OCI-M2 (cell line): ENCODE measurements around the gene SRL.
"Not testable (repeated sequence)": the region's sequence is repeated elsewhere in the genome, so short reads cannot be mapped to it uniquely, and the experiment has no call there.

Experiments
- DNase-seq: peaks from one replicate; lab custom pipeline; 2025; ENCODE audit not compliant: unreplicated experiment; lab: John Stamatoyannopoulos, UW

SRL gene

DNA sequence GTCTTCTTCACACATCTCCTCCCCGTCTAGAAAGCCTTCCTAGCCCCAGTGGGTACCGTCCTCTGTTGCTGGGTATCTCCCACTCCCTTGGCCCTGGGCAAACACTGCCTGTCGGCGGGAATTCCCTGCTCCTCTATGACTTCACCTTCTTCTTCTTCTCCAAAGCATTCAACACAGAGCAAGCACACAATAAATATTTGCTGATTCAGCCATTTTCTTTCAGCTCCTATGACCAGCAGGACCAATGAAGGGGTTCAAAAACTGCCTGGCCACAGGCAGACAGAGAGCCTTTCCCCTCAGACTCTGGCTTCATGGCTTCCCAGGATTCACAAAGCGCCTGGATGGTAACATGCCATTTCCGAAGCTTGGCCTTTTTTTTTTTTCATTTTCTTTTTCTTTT is 72.5 kb downstream of the SRL start:
- no peak for DNase-seq

GRCh38 chr16:4166821-4167220 is 75.1 kb downstream of the SRL start:
- DNase-seq = no peak

DNA sequence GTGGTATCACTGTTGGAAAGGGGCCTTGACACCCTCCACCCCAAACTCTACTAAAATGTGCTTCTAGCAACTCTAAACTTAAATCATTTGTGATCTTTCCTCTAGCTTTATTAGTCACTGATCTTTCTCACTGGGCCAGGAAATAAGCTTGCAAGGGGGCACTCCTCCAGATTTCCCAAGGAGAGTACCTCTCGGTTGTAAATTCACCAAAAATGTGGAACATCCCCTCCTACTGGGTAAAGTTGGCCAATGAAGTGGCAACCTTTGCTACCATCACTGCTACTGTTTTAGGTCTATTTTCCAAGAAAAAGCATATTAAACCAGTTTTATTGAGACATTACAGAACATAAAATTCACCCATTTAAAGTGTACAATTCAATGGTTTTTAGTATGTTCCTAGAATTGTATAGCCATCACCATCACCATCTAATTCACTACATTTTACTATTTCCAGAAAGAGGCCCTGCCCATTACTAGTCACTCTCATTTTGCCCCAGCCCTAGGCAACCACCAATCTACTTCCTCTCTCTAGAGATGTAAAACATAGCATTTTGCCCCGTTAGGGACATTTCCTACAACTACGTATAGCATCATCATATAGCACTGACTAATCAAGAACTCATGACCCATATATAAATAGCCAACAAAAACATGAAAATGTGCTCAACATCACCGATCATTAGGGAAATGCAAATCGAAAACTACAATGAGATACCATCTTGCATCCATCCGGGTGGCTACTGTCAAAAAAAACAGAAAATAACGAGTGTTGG is 81.0 kb downstream of the SRL start:
- DNase-seq = no peak

DNA sequence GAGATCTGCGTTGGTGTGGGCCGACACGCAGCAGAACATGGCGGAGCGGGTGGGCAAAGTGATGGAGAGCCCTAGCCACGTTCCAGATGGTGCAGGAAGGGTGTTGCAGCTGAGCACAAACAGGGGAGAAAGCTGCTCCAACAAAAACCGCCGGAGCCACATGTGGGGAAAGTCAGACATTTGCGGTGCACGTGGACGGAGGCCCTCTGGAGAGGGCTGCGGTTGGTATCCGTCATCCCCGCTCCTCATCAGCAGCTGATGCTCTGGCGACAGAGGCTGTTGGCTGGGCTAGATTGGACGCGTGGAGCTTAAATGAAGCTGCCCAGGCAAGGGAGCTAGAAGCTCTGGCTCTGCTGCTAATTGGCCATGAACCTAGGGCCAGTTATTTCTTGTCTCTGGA is 82.2 kb downstream of the SRL start:
- no peak for DNase-seq

GRCh38 chr16:4158143-4159093 is 83.5 kb downstream of the SRL start:
- no peak for DNase-seq

- DNase-seq = no peak
Measured at GRCh38 chr16:4157376-4157825, 84.5 kb downstream of the SRL start.

GRCh38 chr16:4156503-4156902 is 85.4 kb downstream of the SRL start:
- DNase-seq = not testable (repeated sequence)

DNA sequence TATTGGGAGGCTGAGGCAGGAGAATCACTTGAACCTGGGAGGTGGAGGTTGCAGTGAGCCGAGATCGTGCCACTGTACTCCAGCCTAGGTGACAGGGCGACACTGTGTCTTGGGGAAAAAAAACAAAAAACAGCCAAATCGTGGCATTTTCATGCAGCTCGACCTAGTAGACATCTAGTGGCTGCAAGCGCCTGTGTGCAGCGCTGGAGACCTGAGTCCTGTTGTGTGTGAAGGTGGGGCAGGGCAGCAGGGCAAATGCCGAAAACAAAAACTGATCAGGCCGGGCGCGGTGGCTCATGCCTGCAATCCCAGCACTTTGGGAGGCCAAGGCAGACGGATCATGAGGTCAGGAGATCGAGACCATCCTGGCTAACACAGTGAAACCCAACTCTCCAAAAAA is 88.5 kb downstream of the SRL start:
- not testable (repeated sequence) for DNase-seq

DNA sequence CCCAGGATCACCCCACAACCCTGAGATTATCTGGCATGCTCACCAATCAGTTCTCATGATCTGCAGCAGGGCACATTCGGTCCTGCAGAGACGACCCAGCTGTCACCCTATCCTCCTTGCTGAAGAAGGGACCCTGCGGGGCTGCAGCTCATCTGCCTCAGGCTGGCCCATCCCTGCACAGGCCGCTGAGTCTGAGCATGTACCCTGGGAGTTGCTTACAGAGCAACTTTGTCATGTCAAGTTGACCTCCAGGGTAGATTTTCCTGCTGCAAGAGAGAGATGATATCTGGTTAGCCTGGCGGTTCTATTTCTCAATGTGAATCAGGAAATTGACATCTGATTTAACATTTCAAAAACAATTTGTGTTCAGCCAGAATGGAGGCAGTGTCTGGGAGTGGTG is 89.6 kb downstream of the SRL start:
- DNase-seq = no peak

DNA sequence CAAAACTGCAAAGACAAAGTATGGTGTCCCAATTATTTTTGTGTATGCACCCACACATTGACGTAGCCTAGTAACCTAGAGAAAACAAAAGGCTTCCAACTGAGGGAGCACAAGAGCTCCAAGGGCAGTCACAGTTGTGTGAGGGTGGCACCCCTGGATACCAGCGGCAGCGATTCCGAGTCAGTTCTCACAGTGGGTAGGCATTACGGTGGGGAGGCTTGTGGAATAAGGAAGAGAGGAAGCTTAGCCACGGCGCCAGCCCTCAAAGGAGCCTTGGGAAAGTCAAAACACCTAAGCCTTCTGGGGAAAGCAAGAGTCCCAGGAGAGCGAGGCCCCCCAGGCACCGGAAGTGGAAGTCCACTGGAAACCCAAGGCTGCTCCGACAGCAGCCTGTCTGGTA is 94.6 kb downstream of the SRL start:
- no peak for DNase-seq

- DNase-seq = no peak
Measured at GRCh38 chr16:4142268-4142667, 99.6 kb downstream of the SRL start.

GRCh38 chr16:4141604-4142003 is 100.3 kb downstream of the SRL start:
- no peak for DNase-seq

DNA sequence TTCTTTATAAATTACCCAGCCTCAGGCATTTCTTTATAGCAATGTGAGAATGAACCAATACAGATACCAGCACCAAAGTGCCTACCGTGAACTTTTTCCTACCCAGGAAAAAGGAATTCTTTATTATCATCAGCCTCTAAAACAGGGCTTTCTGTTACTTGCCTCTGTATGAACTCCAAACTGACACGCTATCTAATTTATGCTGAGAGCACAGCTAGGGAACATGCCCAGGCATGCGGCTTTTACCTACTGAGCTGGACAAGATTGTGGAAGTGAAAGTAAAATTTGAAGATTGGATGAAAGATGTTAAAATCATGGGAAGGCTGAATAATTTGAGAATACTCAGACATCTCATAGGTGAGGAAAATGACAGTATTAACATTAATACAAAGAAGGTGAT is 101.2 kb downstream of the SRL start:
- DNase-seq = no peak

DNA sequence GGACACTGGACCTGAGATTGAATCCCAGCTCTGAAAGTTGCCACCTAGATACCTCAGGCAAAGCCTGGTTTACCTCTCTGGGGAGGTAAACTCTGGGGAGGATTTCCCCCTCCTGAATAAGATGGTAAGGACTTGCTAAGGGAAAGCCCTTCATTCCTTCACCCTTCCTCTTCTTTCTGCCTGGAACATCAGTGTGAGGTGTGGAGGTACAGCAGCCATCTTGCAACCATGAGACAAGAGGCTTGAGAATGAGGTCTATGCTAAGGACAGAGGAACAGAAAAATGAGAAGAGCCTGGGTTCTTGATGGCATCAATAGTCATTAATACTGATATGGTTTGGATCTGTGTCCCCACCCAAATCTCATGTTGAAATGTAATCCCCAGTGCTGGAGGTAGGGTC is 101.9 kb downstream of the SRL start:
- DNase-seq = no peak
